ENCODE data around the gene COL5A1.

COL5A1 gene

GRCh38 chr9:134791009-134791408, 149.4 kb downstream of the COL5A1 start:
- WGBS, 2 experiments (ENCODE audit: insufficient coverage in 2 of 2), result 90 to 97% methylated on average over 3 to 9 of the region's 9 CpGs
- Histone ChIP-seq H3K27ac (ENCODE audit: low read depth, low read length, severe bottlenecking) (no peak overlapping the region), H3K4me3 (ENCODE audit: extremely low read depth, insufficient read depth, low read length, poor library complexity, severe bottlenecking) (no peak overlapping the region), H3K36me3 (ENCODE audit: control insufficient read depth, insufficient read depth, low read length) (peaks cover 88% of the 10 kb centered on the region), H3K9me3 (ENCODE audit: control insufficient read depth, low read length) (no peaks in the 10 kb centered on the region), H3K4me1 (ENCODE audit: control insufficient read depth, insufficient read depth, low read length, poor library complexity, severe bottlenecking) (no peaks in the 10 kb centered on the region)

- Histone ChIP-seq H3K36me3 (ENCODE audit: control insufficient read depth, insufficient read depth, low read length) (peaks cover 84% of the 10 kb centered on the region), H3K4me1 (ENCODE audit: control insufficient read depth, insufficient read depth, low read length, poor library complexity, severe bottlenecking) (no peaks in the 10 kb centered on the region), H3K9me3 (ENCODE audit: control insufficient read depth, low read length) (no peaks in the 10 kb centered on the region), H3K27ac (ENCODE audit: low read depth, low read length, severe bottlenecking) (no peak overlapping the region), H3K4me3 (ENCODE audit: extremely low read depth, insufficient read depth, low read length, poor library complexity, severe bottlenecking) (no peak overlapping the region)
- WGBS, 2 experiments (ENCODE audit: insufficient coverage in 2 of 2), result 90 to 94% methylated on average over 12 to 21 of the region's 21 CpGs
These were observed 151.0 kb downstream of the COL5A1 start for GRCh38 chr9:134792627-134793026.

GRCh38 chr9:134793288-134794188, 151.9 kb downstream of the COL5A1 start:
- Histone ChIP-seq H3K36me3 (ENCODE audit: control insufficient read depth, insufficient read depth, low read length) (peaks cover 84% of the 10 kb centered on the region), H3K4me3 (ENCODE audit: extremely low read depth, insufficient read depth, low read length, poor library complexity, severe bottlenecking) (no peak overlapping the region), H3K4me1 (ENCODE audit: control insufficient read depth, insufficient read depth, low read length, poor library complexity, severe bottlenecking) (no peaks in the 10 kb centered on the region), H3K27ac (ENCODE audit: low read depth, low read length, severe bottlenecking) (no peak overlapping the region), H3K9me3 (ENCODE audit: control insufficient read depth, low read length) (no peaks in the 10 kb centered on the region)
- WGBS, 2 experiments (ENCODE audit: insufficient coverage in 2 of 2), result 92 to 95% methylated on average over 17 of the region's 23 CpGs

DNA sequence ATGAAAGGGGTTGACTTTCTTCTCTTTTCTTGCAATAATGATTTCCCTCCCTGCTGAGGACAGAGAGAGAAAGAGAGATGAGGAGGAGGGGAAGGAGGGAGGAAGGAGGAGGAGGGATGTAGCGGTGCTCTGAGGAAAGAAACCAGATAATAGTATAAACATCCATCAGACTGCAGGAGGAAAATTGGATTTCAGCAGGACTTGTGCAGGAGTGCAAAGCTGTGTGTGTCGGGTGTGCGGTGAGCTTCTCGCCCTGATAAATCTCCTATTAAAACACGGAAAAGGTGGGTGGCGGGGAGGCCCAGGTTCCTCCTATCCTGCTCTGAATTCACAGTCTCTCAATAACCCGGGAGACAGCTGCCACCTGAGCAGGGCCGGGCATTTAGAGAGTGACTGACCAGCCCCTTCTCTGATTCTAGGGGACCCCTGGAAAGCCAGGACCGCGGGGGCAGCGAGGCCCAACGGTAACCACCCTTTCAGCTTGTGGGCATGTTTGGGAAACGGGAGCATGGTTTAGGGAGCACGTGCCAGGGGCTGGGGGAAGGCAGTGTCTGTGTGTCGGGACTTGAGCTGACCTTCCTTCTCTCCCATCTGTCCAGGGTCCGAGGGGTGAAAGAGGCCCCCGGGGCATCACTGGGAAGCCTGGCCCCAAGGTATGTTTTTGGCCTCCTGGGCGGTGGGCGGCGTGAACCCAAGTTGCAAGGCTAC, 153.2 kb downstream of the COL5A1 start:
- Histone ChIP-seq H3K4me1 (ENCODE audit: control insufficient read depth, insufficient read depth, low read length, poor library complexity, severe bottlenecking) (no peaks in the 10 kb centered on the region), H3K4me3 (ENCODE audit: extremely low read depth, insufficient read depth, low read length, poor library complexity, severe bottlenecking) (no peak overlapping the region), H3K9me3 (ENCODE audit: control insufficient read depth, low read length) (no peaks in the 10 kb centered on the region), H3K36me3 (ENCODE audit: control insufficient read depth, insufficient read depth, low read length) (peaks cover 86% of the 10 kb centered on the region), H3K27ac (ENCODE audit: low read depth, low read length, severe bottlenecking) (no peak overlapping the region)
- WGBS, 2 experiments (ENCODE audit: insufficient coverage in 2 of 2), result 99% methylated on average over 14 to 17 of the region's 20 CpGs

GRCh38 chr9:134795446-134795845, 153.8 kb downstream of the COL5A1 start:
- H3K4me3 ChIP-seq (ENCODE audit: extremely low read depth, insufficient read depth, low read length, poor library complexity, severe bottlenecking), result no peak overlapping the region
- H3K4me1 ChIP-seq (ENCODE audit: control insufficient read depth, insufficient read depth, low read length, poor library complexity, severe bottlenecking), result no peaks in the 10 kb centered on the region
- H3K27ac ChIP-seq (ENCODE audit: low read depth, low read length, severe bottlenecking), result no peak overlapping the region
- peaks cover 90% of the 10 kb centered on the region for H3K36me3 ChIP-seq (ENCODE audit: control insufficient read depth, insufficient read depth, low read length)
- no peaks in the 10 kb centered on the region for H3K9me3 ChIP-seq (ENCODE audit: control insufficient read depth, low read length)
- 93 to 94% methylated on average over 8 of the region's 8 CpGs for WGBS, 2 experiments (ENCODE audit: insufficient coverage in 2 of 2)

GRCh38 chr9:134796882-134797281, 155.3 kb downstream of the COL5A1 start:
- WGBS, 2 experiments (ENCODE audit: insufficient coverage in 2 of 2), result 90 to 98% methylated on average over 6 to 8 of the region's 10 CpGs
- peaks cover 89% of the 10 kb centered on the region for H3K36me3 ChIP-seq (ENCODE audit: control insufficient read depth, insufficient read depth, low read length)
- H3K4me3 ChIP-seq (ENCODE audit: extremely low read depth, insufficient read depth, low read length, poor library complexity, severe bottlenecking), result no peak overlapping the region
- H3K27ac ChIP-seq (ENCODE audit: low read depth, low read length, severe bottlenecking), result peak overlapping the region; percentile 36
- H3K9me3 ChIP-seq (ENCODE audit: control insufficient read depth, low read length), result no peaks in the 10 kb centered on the region
- H3K4me1 ChIP-seq (ENCODE audit: control insufficient read depth, insufficient read depth, low read length, poor library complexity, severe bottlenecking), result no peaks in the 10 kb centered on the region

- peaks cover 95% of the 10 kb centered on the region for H3K36me3 ChIP-seq (ENCODE audit: control insufficient read depth, insufficient read depth, low read length)
- 96 to 97% methylated on average over 24 to 25 of the region's 25 CpGs for WGBS, 2 experiments (ENCODE audit: insufficient coverage in 2 of 2)
- H3K4me1 ChIP-seq (ENCODE audit: control insufficient read depth, insufficient read depth, low read length, poor library complexity, severe bottlenecking), result peaks cover 2% of the 10 kb centered on the region
- H3K27ac ChIP-seq (ENCODE audit: low read depth, low read length, severe bottlenecking), result no peak overlapping the region
- no peaks in the 10 kb centered on the region for H3K9me3 ChIP-seq (ENCODE audit: control insufficient read depth, low read length)
- no peak overlapping the region for H3K4me3 ChIP-seq (ENCODE audit: extremely low read depth, insufficient read depth, low read length, poor library complexity, severe bottlenecking)
These were observed 159.3 kb downstream of the COL5A1 start for GRCh38 chr9:134800791-134801339.

DNA sequence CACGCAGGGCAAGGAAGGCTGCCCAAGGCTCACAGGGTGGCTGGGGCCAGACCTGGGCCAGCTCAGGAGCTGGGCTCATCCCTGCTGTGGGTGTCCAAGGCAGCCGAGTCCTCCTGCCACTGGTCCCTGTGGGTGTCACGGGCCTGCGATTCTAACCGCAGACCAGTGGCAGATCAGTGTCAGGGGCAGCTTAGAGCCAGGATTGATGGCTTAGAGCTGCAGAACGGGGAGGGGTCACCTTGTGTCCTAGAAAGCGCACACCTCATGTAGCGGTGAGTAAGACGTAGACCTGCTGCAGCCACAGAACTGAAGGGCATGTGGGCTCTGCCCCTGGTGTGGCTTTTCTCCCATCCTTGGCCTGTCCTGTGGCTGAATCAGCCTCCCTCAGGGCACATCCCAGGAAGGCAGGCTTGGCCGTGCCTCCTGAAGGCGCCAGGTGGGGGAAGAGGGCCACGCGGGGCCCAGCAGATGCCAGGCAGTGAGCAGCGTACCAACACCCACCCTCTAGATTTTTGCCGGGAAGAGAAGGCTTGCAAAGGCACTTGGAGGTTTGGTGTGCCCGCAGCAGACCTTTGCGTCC, 160.7 kb downstream of the COL5A1 start:
- WGBS, 2 experiments (ENCODE audit: insufficient coverage in 2 of 2), result 94 to 95% methylated on average over 16 of the region's 17 CpGs
- Histone ChIP-seq H3K36me3 (ENCODE audit: control insufficient read depth, insufficient read depth, low read length) (peaks cover 95% of the 10 kb centered on the region), H3K4me3 (ENCODE audit: extremely low read depth, insufficient read depth, low read length, poor library complexity, severe bottlenecking) (no peak overlapping the region), H3K9me3 (ENCODE audit: control insufficient read depth, low read length) (no peaks in the 10 kb centered on the region), H3K27ac (ENCODE audit: low read depth, low read length, severe bottlenecking) (no peak overlapping the region), H3K4me1 (ENCODE audit: control insufficient read depth, insufficient read depth, low read length, poor library complexity, severe bottlenecking) (peaks cover 2% of the 10 kb centered on the region)

DNA sequence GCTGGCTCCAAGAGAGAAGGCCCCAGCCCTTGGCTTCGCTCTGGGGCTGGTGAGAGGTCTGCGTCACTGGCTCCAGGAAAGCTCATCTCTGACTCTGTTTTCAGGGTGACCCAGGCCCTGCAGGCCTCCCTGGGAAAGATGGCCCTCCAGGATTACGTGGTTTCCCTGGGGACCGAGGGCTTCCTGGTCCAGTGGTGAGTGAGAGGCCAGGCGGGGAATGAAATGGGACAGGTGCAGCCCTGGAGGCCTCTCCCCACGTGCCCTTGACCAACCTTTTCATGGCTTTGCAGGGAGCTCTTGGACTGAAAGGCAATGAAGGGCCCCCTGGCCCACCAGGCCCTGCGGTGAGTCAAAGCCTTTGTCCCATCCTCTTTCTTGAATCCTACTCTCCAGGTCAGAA, 163.3 kb downstream of the COL5A1 start:
- Histone ChIP-seq H3K27ac (ENCODE audit: low read depth, low read length, severe bottlenecking) (peak overlapping the region; percentile 41), H3K4me1 (ENCODE audit: control insufficient read depth, insufficient read depth, low read length, poor library complexity, severe bottlenecking) (peaks cover 6% of the 10 kb centered on the region), H3K36me3 (ENCODE audit: control insufficient read depth, insufficient read depth, low read length) (peaks cover 98% of the 10 kb centered on the region), H3K4me3 (ENCODE audit: extremely low read depth, insufficient read depth, low read length, poor library complexity, severe bottlenecking) (no peak overlapping the region), H3K9me3 (ENCODE audit: control insufficient read depth, low read length) (no peaks in the 10 kb centered on the region)
- 94 to 98% methylated on average over 7 of the region's 7 CpGs for WGBS, 2 experiments (ENCODE audit: insufficient coverage in 2 of 2)

DNA sequence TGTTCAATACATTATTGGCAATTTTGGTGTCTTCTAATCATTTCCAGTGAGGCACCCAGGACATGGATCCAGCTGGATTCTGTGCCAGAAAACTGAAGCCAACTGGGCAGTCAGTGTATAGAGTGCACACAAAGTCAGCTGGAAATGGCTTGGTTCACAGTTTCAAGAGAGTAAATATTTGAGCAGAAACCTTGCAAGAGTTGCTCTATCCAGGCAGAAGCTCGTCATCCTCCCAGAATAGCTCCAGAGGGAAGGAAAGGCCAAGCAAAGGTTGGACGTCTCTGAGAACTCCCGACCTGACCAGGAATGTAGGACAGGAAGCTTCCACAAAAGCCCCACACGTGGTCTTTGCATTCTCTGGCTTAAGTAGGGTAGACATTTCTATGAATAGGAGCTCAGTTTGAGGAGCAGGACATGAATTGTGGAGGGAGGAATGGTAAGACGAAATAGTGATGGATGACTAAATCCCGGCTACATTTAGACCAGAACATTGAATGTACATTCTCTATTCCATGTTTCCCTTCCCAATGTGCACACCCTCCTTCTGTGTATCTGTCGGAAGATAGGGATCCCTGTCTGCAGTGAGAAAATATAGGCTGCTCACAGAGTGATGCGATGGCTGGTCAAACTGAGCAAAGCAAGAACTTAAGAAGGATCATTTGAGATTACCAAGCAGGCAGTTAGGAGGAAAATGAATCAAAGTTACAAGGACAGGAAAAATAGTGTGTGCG, 166.3 kb downstream of the COL5A1 start:
- peaks cover 15% of the 10 kb centered on the region for H3K4me1 ChIP-seq (ENCODE audit: control insufficient read depth, insufficient read depth, low read length, poor library complexity, severe bottlenecking)
- H3K27ac ChIP-seq (ENCODE audit: low read depth, low read length, severe bottlenecking), result no peak overlapping the region
- WGBS, 2 experiments (ENCODE audit: insufficient coverage in 2 of 2), result 76 to 88% methylated on average over 7 of the region's 9 CpGs

More for the DNA sequence above, 166.3 kb downstream of the COL5A1 start:
- H3K36me3 ChIP-seq (ENCODE audit: control insufficient read depth, insufficient read depth, low read length), result peaks cover 98% of the 10 kb centered on the region
- H3K9me3 ChIP-seq (ENCODE audit: control insufficient read depth, low read length), result no peaks in the 10 kb centered on the region
- no peak overlapping the region for H3K4me3 ChIP-seq (ENCODE audit: extremely low read depth, insufficient read depth, low read length, poor library complexity, severe bottlenecking)
